CD4-positive, alpha-beta T cell treated with Interleukin-10 for 1 hour (primary cell): ENCODE measurements around the gene PBLD.

Experiments
- DNase-seq: peaks from one replicate; pipeline ENCODE4 v3.0.0-alpha.2; 2020

Gene PBLD

GRCh38 chr10:68332259-68333057 lies at the start of gene PBLD:
Gene PBLD (minus strand): TSS chr10:68332928. CDS start chr10:68306844, 26,084 bp downstream.
- peak; percentile 70 for DNase-seq

- no peak for DNase-seq
Observed at GRCh38 chr10:68371604-68372003, 38.9 kb upstream of the PBLD start.

GRCh38 chr10:68367121-68367520 lies 34.4 kb upstream of the PBLD start:
- no peak for DNase-seq

- DNase-seq = no peak
Observed at GRCh38 chr10:68366600-68366999, 33.9 kb upstream of the PBLD start.

GRCh38 chr10:68365611-68366010 lies 32.9 kb upstream of the PBLD start:
- DNase-seq = no peak

- DNase-seq = no peak
Observed at GRCh38 chr10:68364101-68364886, 31.6 kb upstream of the PBLD start.

GRCh38 chr10:68362590-68362989 lies 29.9 kb upstream of the PBLD start:
- no peak for DNase-seq

GRCh38 chr10:68359189-68359588 lies 26.5 kb upstream of the PBLD start:
- no peak for DNase-seq

- no peak for DNase-seq
Observed at GRCh38 chr10:68353537-68353936, 20.8 kb upstream of the PBLD start.

- peak; percentile 68 for DNase-seq
Observed at GRCh38 chr10:68348265-68348741, 15.6 kb upstream of the PBLD start.

- no peak for DNase-seq
Observed at GRCh38 chr10:68346774-68347173, 14.0 kb upstream of the PBLD start.

GRCh38 chr10:68345621-68346020 lies 12.9 kb upstream of the PBLD start:
- DNase-seq = no peak

GRCh38 chr10:68342909-68343516 lies 10.3 kb upstream of the PBLD start:
- DNase-seq = no peak

- DNase-seq = no peak
Observed at GRCh38 chr10:68340358-68341080, 7.8 kb upstream of the PBLD start.

GRCh38 chr10:68336754-68337351 lies 4.1 kb upstream of the PBLD start:
- no peak for DNase-seq

- DNase-seq = no peak
Observed at GRCh38 chr10:68334672-68335467, 2.1 kb upstream of the PBLD start.

GRCh38 chr10:68333440-68334431 lies 1.0 kb upstream of the PBLD start:
- DNase-seq = no peak

GRCh38 chr10:68333058-68333395 lies 299 bp upstream of the PBLD start:
- DNase-seq = no peak

- DNase-seq = peak; percentile 98
Observed at GRCh38 chr10:68331455-68332258, 1.1 kb downstream of the PBLD start, which contains the start of gene HNRNPH3. Gene HNRNPH3 (plus strand): TSS chr10:68332064. CDS start chr10:68337222, 5,158 bp downstream.
